Liver (tissue), 9 donors: ENCODE data around the gene SYT13. TPM values are rescaled to one million over a fixed set of nuclear protein-coding genes. Genes with fewer than 3 reads are reported as not detected.

ENCODE experiments used
- DNase-seq: peaks from one replicate; pipeline ENCODE4 v3.0.0-alpha.2; 2017; ENCODE audit warnings: low spot score
- H3K27ac ChIP-seq, 2 donors: one replicate each; pipeline ENCODE4 v1.7.0; 2013; ENCODE audit warnings: inconsistent platforms in 2 of 2, low read length in 2 of 2, control low read depth in 1 of 2, low read depth in 1 of 2, mild to moderate bottlenecking in 1 of 2
- H3K27me3 ChIP-seq, 4 donors: one replicate each; pipeline versions ENCODE4 v1.6.1 to v1.7.0; 2013; ENCODE audit warnings: low read length in 3 of 4, inconsistent platforms in 1 of 4, mild to moderate bottlenecking in 1 of 4, moderate library complexity in 1 of 4; ENCODE audit not compliant: control insufficient read depth in 4 of 4, insufficient read depth in 4 of 4
- H3K36me3 ChIP-seq, 4 donors: one replicate each; pipeline versions ENCODE4 v1.6.1 to v1.7.0; 2013; ENCODE audit warnings: low read length in 3 of 4, mild to moderate bottlenecking in 3 of 4, low read depth in 1 of 4, moderate library complexity in 1 of 4; ENCODE audit not compliant: control insufficient read depth in 4 of 4, insufficient read depth in 3 of 4
- H3K4me1 ChIP-seq, 4 donors: one replicate each; pipeline versions ENCODE4 v1.6.1 to v1.7.0; 2013; ENCODE audit warnings: low read length in 3 of 4, mild to moderate bottlenecking in 3 of 4, moderate library complexity in 1 of 4; ENCODE audit not compliant: control insufficient read depth in 4 of 4, insufficient read depth in 4 of 4
- H3K4me3 ChIP-seq, 3 donors: one replicate each; pipeline versions ENCODE4 v1.6.1 to v1.7.0; 2013; ENCODE audit warnings: low read length in 3 of 3, control low read depth in 1 of 3, low read depth in 1 of 3, mild to moderate bottlenecking in 1 of 3
- H3K9ac ChIP-seq, 2 donors: one replicate each; pipeline ENCODE4 v1.7.0; 2013; ENCODE audit warnings: low read length in 2 of 2, mild to moderate bottlenecking in 2 of 2, moderate library complexity in 2 of 2, control low read depth in 1 of 2, low read depth in 1 of 2
- H3K9me3 ChIP-seq, 4 donors: one replicate each; pipeline versions ENCODE4 v1.6.1 to v1.7.0; 2013; ENCODE audit warnings: low read length in 3 of 4; ENCODE audit not compliant: control insufficient read depth in 4 of 4
- CTCF ChIP-seq: fragments of 150-350 bp; IDR thresholded peaks from 2 replicates; pipeline ENCODE4 v1.5.1; 2017; ENCODE audit warnings: improper control_type of control experiment, low read depth, low read length; ENCODE audit not compliant: missing input control
- EGR1 ChIP-seq, 2 donors: IDR thresholded peaks; 2 replicates each; pipeline ENCODE4 v1.6.1; 2016 to 2018; ENCODE audit warnings: antibody characterized with exemption in 2 of 2, low read depth in 2 of 2
- FOXA1 ChIP-seq: IDR thresholded peaks from 2 replicates; pipeline ENCODE4 v1.6.1; 2016; ENCODE audit warnings: antibody characterized with exemption
- FOXA2 ChIP-seq: IDR thresholded peaks from 2 replicates; pipeline ENCODE4 v1.6.1; 2016; ENCODE audit warnings: antibody characterized with exemption
- GABPA ChIP-seq, 2 donors: IDR thresholded peaks in 1 of 2; conservative IDR thresholded peaks in 1 of 2; 2 replicates each; pipeline ENCODE4 v1.6.1; 2016; ENCODE audit warnings: antibody characterized with exemption in 2 of 2, mild to moderate bottlenecking in 1 of 2, moderate library complexity in 1 of 2
- HNF4A ChIP-seq, 2 donors: conservative IDR thresholded peaks; 2 replicates each; pipeline ENCODE4 v1.6.1; 2016; ENCODE audit warnings: antibody characterized with exemption in 2 of 2, mild to moderate bottlenecking in 2 of 2
- HNF4G ChIP-seq: IDR thresholded peaks from 2 replicates; pipeline ENCODE4 v1.6.1; 2016; ENCODE audit warnings: antibody characterized with exemption
- JUND ChIP-seq, 2 donors: IDR thresholded peaks; 2 replicates each; pipeline ENCODE4 v1.6.1; 2016; ENCODE audit warnings: antibody characterized with exemption in 2 of 2
- NR2F2 ChIP-seq: IDR thresholded peaks from 2 replicates; pipeline ENCODE4 v1.6.1; 2016; ENCODE audit warnings: antibody characterized with exemption
- RAD21 ChIP-seq, 2 donors: IDR thresholded peaks; 2 replicates each; pipeline ENCODE4 v1.6.1; 2016; ENCODE audit warnings: antibody characterized with exemption in 2 of 2, mild to moderate bottlenecking in 2 of 2
- REST ChIP-seq: IDR thresholded peaks from 2 replicates; pipeline ENCODE4 v1.6.1; 2016; ENCODE audit warnings: antibody characterized with exemption, mild to moderate bottlenecking
- RXRA ChIP-seq, 2 donors: IDR thresholded peaks; 2 replicates each; pipeline ENCODE4 v1.6.1; 2017 to 2018; ENCODE audit warnings: antibody characterized with exemption in 2 of 2, mild to moderate bottlenecking in 1 of 2
- SP1 ChIP-seq: IDR thresholded peaks from 2 replicates; pipeline ENCODE4 v1.6.1; 2018; ENCODE audit warnings: antibody characterized with exemption, mild to moderate bottlenecking
- TAF1 ChIP-seq: conservative IDR thresholded peaks from 2 replicates; pipeline ENCODE4 v1.6.1; 2016; ENCODE audit warnings: antibody characterized with exemption, mild to moderate bottlenecking
- YY1 ChIP-seq: IDR thresholded peaks from 2 replicates; pipeline ENCODE4 v1.6.1; 2016; ENCODE audit warnings: antibody characterized with exemption, mild to moderate bottlenecking
- ZBTB33 ChIP-seq: IDR thresholded peaks from 2 replicates; pipeline ENCODE4 v1.6.1; 2016; ENCODE audit warnings: antibody characterized with exemption
- WGBS: extraction: QIAGEN DNeasy Blood & Tissue Kit; methylation state at CpG from one replicate; pipeline ENCODE4 v1.1.7; 2013; 5-methylcytosine and 5-hydroxymethylcytosine counted together
- polyA plus RNA-seq, 2 donors: library from polyadenylated mRNA; stranded (reverse) in 1 of 2; unstranded in 1 of 2; fragments of 200-250 nt in 1 of 2; fragments of >200 nt in 1 of 2; fragmentation: Nextera tagmentation in 1 of 2; extraction: Ambion mirVana in 1 of 2; gene quantifications; one replicate each; pipeline versions ENCODE4 v1.2.1 to v1.2.3, GENCODE V29; 2013 to 2015
- total RNA-seq, 2 donors: library from RNA; depleted of rRNA; stranded (reverse); fragments of >200 nt; gene quantifications; one replicate each; pipeline ENCODE4 v1.2.3, GENCODE V29; 2014
- TF ChIP-seq, protein P1 (sequence below): IDR thresholded peaks from 2 replicates; pipeline ENCODE4 v1.6.1; 2016; ENCODE audit warnings: antibody characterized with exemption
- TF ChIP-seq, protein P2 (sequence below): IDR thresholded peaks from 2 replicates; pipeline ENCODE4 v1.6.1; 2016; ENCODE audit warnings: antibody characterized with exemption
- donor health status: healthy.
- donor health status: healthy.
- donor health status: healthy.
- donor health status: healthy.
- donor health status: healthy.

SYT13 gene
- total and polyA plus RNA-seq, 4 donors = 0.05 to 0.33 (median 0.14) TPM

DNA sequence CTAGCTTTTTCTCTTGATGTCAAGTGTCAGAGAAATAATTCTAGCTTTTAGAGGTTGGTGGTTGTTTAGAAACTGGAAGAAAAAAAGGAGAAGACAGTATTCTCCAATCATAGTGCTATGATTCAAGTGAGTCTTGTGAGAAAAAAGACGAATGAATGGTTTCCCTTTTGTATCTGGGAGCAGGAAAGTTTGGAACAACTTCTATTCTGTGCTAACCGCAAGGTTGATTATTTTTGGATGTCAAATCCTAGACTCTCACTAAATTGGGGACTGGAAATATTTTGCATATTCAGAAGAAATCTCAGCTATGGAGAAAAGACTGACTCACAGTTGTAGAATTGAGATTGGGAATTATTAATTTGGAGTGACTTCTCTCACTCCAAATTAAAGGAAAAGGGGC lies 69.2 kb downstream of the SYT13 start:
- TF ChIP-seq, protein P1, sequence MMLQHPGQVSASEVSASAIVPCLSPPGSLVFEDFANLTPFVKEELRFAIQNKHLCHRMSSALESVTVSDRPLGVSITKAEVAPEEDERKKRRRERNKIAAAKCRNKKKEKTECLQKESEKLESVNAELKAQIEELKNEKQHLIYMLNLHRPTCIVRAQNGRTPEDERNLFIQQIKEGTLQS = no peak
- TF ChIP-seq ZBTB33 (no peak), YY1 (no peak), NR2F2 (no peak), EGR1 (IDR thresholded peaks at IDR 0.05; ENCODE audit: low read depth in 2 of 2) (no peak), HNF4A (conservative IDR thresholded peaks at IDR 0.05) (no peak), REST (no peak), RXRA (IDR thresholded peaks at IDR 0.05) (no peak), GABPA (IDR thresholded peaks at IDR 0.05 in 1 of 2, conservative IDR thresholded peaks at IDR 0.05 in 1 of 2) (no peak), FOXA1 (no peak), JUND (IDR thresholded peaks at IDR 0.05) (no peak), RAD21 (IDR thresholded peaks at IDR 0.05) (no peak), TAF1 (no peak), SP1 (no peak), CTCF (no peak), HNF4G (no peak), FOXA2 (no peak)
- TF ChIP-seq, protein P2, sequence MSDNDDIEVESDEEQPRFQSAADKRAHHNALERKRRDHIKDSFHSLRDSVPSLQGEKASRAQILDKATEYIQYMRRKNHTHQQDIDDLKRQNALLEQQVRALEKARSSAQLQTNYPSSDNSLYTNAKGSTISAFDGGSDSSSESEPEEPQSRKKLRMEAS = no peak

More for the DNA sequence above, 69.2 kb downstream of the SYT13 start:
- Histone ChIP-seq H3K27ac (no peak overlapping the region), H3K27me3 (no peaks in the 10 kb centered on the region), H3K4me1 (no peaks in the 10 kb centered on the region), H3K36me3 (peaks cover 0 to 5% (median 3%) of the 10 kb centered on the region in 4 donors), H3K9ac (no peak overlapping the region), H3K4me3 (no peak overlapping the region), H3K9me3 (no peaks in the 10 kb centered on the region)
- no peak for DNase-seq
- WGBS = 87% methylated on average over 2 of the region's 2 CpGs
